GM12892 (cell line): Measurements from ENCODE around the gene RNASE12.

Experiments
- POLR2A ChIP-seq: IDR thresholded peaks from 2 replicates; pipeline ENCODE4 v1.6.1; 2011; ENCODE audit warnings: low read depth, low read length, control low read depth
- POLR2AphosphoS5 ChIP-seq: IDR thresholded peaks from 2 replicates; pipeline ENCODE4 v1.6.1; 2011; ENCODE audit warnings: low read depth, low read length, control low read depth
- TAF1 ChIP-seq: IDR thresholded peaks from 2 replicates; pipeline ENCODE4 v1.6.1; 2011; ENCODE audit warnings: low read depth, mild to moderate bottlenecking, control low read depth, low read length, borderline replicate concordance

- TF ChIP-seq POLR2A (no peak), POLR2AphosphoS5 (no peak), TAF1 (no peak)
These were observed 26.2 kb upstream of the RNASE12 start for GRCh38 chr14:20617138-20618003.
